ENCODE results near the gene FSIP2. TPM values are rescaled to one million over a fixed set of nuclear protein-coding genes. Genes with fewer than 3 reads are reported as not detected.

FSIP2 gene
- total and polyA plus RNA-seq, 12 donors = 0.01 to 2.4 (median 0.27) TPM; not detected in 1

GRCh38 chr2:185771396-185771795 lies 32.8 kb downstream of the FSIP2 start:
- no peak for DNase-seq
- peaks cover 0 to 84% (median 51%) of the 10 kb centered on the region in 11 donors for H3K9me3 ChIP-seq
- no peak overlapping the region for H3K27ac ChIP-seq

GRCh38 chr2:185780890-185781289 lies 42.3 kb downstream of the FSIP2 start:
- WGBS, 2 donors = 68 to 74% methylated on average over 2 of the region's 2 CpGs
- Histone ChIP-seq H3K4me1 (no peaks in the 10 kb centered on the region), H3K36me3 (no peaks in the 10 kb centered on the region), H3K9me3 (peaks cover 0 to 8% (median 0%) of the 10 kb centered on the region in 11 donors), H3K27ac (no peak overlapping the region), H3K27me3 (no peaks in the 10 kb centered on the region), H3K4me3 (no peak overlapping the region)
- intact Hi-C loops (cut with DNase I) = loop anchor here in 1 of 10 donors (2.0 kb wide), 1 partner anchor 30 kb away; no protein-coding TSS in a partner anchor
- DNase-seq = no peak
- no peak for TF ChIP-seq CTCF (IDR thresholded peaks at IDR 0.05)
- ATAC-seq = no peak

More at GRCh38 chr2:185771396-185771795, 32.8 kb downstream of the FSIP2 start:
- no peak overlapping the region for H3K4me3 ChIP-seq
- no peak for ATAC-seq
- intact Hi-C loops (cut with DNase I) = no loop called here
- TF ChIP-seq CTCF (IDR thresholded peaks at IDR 0.05) = no peak
- H3K27me3 ChIP-seq = no peaks in the 10 kb centered on the region
- no peaks in the 10 kb centered on the region for H3K36me3 ChIP-seq
- H3K4me1 ChIP-seq = no peaks in the 10 kb centered on the region

GRCh38 chr2:185782223-185782769 lies 43.7 kb downstream of the FSIP2 start:
- WGBS, 2 donors = 74 to 82% methylated on average over 4 of the region's 4 CpGs

GRCh38 chr2:185785156-185785555 lies 46.6 kb downstream of the FSIP2 start:
- no peak for DNase-seq
- TF ChIP-seq CTCF (IDR thresholded peaks at IDR 0.05) = no peak
- ATAC-seq = no peak

More at GRCh38 chr2:185782223-185782769, 43.7 kb downstream of the FSIP2 start:
- no peaks in the 10 kb centered on the region for H3K9me3 ChIP-seq
- H3K4me3 ChIP-seq = no peak overlapping the region
- intact Hi-C loops (cut with DNase I) = no loop called here
- no peaks in the 10 kb centered on the region for H3K4me1 ChIP-seq
- no peak for ATAC-seq
- DNase-seq = no peak
- TF ChIP-seq CTCF (IDR thresholded peaks at IDR 0.05) = no peak
- H3K36me3 ChIP-seq = no peaks in the 10 kb centered on the region
- no peak overlapping the region for H3K27ac ChIP-seq
- no peaks in the 10 kb centered on the region for H3K27me3 ChIP-seq

More at GRCh38 chr2:185785156-185785555, 46.6 kb downstream of the FSIP2 start:
- Histone ChIP-seq H3K27me3 (no peaks in the 10 kb centered on the region), H3K4me1 (no peaks in the 10 kb centered on the region), H3K9me3 (no peaks in the 10 kb centered on the region), H3K4me3 (no peak overlapping the region), H3K27ac (no peak overlapping the region), H3K36me3 (no peaks in the 10 kb centered on the region)
- intact Hi-C loops (cut with DNase I) = no loop called here

Data from heart right ventricle (tissue), 16 donors.